ENCODE measurements around the gene SDK1. TPM values are rescaled to one million over a fixed set of nuclear protein-coding genes. Genes with fewer than 3 reads are reported as not detected.
"Not testable (repeated sequence)": the region's sequence is repeated elsewhere in the genome, so short reads cannot be mapped to it uniquely, and the experiment has no call there.

SDK1 gene
- total RNA-seq, 1 experiment from 2014 or later = 1.8 TPM

DNA sequence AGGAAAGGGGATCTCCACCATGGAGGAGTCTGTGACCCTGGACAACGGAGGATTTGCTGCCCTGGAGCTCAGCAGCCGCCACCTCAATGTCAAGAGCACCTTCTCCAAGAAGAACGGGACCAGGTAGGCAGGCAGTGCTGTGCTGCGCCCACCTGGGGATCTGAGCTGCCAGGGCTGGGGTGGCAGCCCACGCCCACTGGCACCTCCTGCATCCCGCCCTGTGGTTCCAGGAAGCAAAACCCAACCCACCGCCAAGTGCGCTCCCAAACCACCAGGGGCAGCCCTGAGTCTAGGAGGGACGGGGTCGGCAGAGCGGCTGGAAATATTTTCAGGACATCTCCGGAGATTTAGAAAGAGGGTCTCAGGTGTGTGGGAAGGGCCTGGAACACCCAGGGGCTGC is 940.7 kb downstream of the SDK1 start:
- no peak for DNase-seq (ENCODE audit: low spot score)

DNA sequence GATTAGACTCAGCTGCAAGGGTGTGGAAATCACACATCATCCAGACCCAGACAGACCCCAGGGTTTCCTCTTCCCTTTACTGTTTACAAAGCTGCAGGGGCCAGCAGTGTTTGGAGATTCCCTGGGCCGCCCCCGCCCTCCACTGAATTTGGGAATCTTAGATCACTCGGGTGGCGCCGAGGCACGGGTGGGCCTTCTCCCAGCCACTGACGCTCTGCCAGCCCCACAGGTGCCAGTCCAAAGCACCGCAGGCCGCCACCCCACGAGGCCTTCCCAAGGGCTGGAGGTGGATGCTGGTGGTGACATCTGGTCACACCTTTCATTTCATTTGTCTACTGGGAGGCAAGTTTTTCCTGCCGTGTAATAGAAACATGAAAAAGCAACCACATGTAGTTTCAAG is 941.7 kb downstream of the SDK1 start:
- DNase-seq (ENCODE audit: low spot score) = no peak

DNA sequence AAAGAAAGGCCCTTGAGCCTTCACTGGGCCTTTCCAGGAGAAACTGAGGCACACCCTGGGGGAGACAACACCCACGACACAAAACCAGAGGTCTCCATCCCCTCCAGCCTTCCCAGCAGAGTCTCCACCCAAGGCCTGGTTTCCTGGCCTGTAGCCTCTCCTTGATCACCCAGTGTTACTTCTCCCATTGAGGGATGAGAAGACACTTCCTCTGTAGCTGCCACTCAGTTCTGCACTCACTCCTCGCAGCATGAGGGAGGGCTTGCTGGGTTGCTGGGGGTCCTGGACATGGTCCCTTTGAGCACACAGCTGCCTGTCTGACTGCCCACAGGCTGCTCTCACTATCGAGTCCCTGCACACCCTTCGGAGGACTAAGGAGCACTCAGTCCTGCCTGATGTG is 943.0 kb downstream of the SDK1 start:
- no peak for DNase-seq (ENCODE audit: low spot score)

DNA sequence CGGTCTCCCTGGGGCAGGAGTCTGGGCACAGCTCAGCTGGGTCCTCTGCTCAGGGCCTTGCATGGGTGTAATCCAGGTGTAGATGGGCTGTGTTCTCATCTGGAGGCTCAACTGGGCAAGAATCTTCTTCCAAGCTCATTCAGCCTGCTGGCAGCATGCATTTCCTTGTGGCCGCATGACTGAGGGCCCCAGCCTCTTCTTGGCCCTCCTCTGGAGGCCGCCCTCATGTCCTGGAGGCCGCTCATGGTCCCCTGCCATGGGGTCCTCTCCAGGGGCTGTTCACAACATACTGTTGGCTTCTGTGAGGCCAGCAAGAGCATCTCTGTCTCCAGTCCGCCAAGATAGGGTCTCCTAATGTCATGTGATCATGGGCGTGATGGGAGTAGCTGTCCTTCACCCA is 943.6 kb downstream of the SDK1 start:
- DNase-seq (ENCODE audit: low spot score) = no peak

DNA sequence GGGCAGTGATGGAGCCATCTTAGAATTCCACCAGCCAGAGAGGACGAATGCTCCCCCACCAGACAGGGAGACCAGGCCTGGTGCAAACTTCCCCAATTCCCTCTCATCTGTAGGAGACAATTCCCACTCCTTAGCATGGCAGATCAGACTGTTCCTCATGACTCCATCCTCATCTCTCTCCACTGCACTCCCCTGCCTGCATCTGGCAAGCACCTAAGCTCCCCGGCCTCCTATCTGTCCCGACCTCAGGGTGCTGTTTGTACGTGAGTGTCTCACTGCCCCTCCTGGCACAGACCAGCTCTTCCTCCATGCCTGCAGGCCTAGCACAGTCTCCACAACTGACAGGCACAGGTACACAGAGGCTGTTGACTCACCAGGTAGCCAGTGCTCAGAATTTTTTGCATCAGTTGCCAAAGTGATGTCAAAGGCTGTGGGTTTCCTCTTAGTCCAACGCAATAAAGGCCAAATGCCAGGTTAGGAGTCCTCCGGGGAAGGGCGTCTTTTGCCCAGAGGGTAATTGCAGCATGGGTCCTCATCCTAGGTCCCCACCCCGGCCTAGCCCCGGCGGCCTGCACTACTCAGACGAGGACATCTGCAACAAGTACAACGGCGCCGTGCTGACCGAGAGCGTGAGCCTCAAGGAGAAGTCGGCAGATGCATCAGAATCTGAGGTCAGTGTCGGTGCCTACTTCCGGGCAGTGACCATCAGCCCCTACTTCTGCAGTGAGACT is 944.2 kb downstream of the SDK1 start:
- DNase-seq (ENCODE audit: low spot score) = no peak

DNA sequence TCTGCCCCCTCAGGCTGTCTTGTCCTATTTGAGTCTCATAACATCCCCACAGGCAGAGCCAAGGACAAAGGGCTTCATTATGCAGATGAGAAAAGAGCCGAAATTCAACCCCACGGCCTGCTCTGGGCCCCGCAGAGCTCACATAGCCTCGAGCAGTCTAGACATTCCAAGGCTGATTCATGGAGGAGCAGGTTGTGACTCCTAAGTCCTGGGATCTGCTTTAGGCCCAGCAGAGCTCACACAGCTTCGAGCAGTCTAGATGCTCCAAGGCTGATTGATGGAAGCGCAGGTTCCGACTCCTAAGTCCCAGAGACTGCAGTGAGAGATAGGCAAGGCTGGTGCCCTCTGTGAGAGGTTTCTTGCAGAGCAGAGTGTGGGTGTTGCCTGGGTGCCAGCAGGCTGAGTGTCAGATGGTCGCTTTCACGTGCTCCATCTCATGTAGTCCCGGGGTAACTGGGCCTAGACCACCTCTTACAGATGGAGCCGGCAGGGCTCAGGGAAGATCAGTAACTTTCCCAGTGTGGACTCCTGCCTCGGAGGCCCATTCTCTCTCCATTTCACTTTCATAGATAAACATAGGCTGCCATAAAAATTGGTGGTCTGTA is 944.9 kb downstream of the SDK1 start:
- DNase-seq (ENCODE audit: low spot score) = no peak

DNA sequence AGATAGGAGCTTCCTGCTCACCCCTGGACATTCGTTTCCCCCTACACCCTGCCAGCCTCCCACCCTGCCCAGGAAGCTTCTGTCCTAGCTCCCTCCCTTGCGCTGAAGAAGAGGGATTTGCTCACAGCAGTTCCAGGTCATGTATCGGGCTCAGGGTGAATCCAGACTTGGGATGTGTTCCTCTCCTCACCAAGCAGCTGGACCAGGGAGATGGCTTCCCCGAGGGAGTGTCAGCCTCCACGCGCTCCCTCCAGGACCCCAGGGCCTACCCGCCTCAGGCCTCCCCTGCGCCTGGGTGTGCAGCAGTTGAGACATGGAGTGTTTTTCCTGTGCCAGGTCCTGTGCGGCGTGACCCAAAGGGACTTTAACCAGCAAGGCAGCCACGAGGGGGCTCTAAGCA is 945.5 kb downstream of the SDK1 start:
- no peak for DNase-seq (ENCODE audit: low spot score)

DNA sequence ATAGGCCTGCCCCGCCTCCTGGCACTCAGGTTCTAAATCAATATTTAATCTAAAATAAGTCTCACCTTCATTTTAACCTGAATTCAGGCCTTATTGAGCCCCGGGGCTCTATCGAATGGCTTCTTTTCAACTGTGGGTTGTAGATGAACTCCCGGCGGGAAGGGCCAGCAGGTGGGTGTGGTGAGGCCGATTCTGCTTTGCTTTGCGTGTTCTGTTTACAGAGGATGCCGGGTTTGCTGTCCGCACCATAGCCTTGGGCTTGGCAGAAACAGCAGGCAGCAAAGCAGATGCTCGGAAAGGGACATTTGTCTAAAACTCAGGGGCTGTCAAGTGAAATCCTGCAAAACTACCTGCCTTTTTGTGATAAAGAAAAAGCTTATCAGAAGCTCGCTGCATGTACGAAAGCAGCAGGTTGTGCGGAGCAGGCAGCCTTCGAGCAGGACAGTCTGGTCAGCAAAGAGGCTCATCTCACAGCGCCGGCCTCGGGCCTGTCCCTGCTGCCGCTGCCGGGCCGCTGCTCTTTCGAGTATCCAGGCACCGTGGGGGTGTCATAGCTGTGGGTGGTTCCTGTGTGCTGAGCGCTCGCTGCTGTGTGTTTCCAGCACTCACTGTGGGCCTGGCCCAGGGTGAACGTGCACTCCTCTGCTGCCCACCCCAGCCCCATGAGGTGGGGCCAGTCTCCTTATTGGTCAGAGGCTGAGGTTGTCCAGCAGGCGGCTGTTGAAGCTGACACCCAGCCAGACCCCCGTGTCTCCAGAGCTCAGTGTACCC is 946.2 kb downstream of the SDK1 start:
- no peak for DNase-seq (ENCODE audit: low spot score)

DNA sequence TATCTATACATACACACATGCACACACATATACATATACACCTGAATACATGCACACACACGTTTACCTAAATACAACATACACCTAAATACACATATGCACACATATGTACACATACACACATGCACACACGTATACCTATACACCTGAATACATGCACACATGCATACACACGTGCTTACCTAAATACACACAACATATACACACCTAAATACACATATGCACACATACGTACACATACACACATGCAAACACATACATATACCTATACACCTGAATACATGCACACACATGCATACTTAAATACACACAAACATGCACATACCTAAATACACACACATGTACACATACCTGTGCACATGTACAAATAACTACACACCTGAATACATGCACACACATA is 947.2 kb downstream of the SDK1 start:
- DNase-seq (ENCODE audit: low spot score) = no peak

DNA sequence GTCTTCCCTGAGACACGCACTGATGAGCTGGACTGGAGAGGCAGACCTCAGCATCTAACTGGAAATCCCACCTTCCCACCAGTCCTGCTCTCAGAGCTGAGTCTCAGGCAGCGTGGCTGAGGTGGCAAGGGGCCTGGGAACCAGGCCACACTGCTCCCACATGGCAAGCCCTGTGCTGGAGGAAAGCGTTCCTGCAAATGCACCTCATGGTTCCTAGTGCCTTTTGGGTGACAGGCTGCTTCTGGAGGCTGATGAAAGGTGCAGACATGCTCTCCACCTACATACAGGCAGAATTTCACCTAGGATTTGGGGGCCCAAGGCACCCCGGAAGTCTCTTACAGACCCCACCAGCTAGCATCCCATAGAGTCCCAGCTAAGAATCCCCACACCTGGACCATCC is 948.2 kb downstream of the SDK1 start:
- DNase-seq (ENCODE audit: low spot score) = no peak

DNA sequence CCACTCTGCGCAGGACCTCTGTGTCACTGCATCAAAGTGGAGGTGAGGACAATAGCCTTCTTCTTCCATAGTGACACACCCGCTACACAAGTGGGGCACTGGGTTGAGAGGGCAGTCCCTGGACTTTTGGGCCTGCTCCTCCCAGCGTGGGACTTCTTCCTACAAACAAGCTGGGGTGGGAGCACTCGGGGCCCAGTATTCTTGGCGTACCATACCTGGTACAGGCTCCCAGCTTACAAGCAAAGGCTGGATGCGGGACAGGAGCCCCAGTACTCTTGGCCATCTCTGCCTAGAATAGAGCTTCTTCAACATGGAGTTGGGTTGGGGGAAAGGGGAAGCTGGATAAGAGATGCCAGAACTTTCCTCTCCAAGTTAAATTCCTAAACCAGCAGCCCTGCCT is 954.3 kb downstream of the SDK1 start:
- DNase-seq (ENCODE audit: low spot score) = no peak

DNA sequence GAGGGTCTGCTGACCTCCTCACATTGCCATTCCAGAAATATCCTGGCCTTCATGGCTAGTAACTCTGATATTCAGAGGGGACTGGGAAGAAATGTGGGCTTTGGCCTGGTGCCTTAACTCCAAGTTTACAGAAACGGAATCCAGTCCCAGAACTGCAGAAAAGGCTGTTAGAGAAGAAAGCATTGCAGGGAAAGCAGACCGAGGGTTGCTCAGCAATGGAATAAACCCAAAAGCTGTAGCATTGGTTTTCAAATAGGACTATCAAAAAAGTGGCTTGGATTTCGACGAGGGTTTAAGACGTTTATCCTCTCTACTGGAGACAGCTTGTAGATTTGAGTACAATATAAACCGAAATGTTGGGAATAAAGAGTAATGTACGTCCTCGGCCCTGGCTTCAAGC is 955.2 kb downstream of the SDK1 start:
- no peak for DNase-seq (ENCODE audit: low spot score)

DNA sequence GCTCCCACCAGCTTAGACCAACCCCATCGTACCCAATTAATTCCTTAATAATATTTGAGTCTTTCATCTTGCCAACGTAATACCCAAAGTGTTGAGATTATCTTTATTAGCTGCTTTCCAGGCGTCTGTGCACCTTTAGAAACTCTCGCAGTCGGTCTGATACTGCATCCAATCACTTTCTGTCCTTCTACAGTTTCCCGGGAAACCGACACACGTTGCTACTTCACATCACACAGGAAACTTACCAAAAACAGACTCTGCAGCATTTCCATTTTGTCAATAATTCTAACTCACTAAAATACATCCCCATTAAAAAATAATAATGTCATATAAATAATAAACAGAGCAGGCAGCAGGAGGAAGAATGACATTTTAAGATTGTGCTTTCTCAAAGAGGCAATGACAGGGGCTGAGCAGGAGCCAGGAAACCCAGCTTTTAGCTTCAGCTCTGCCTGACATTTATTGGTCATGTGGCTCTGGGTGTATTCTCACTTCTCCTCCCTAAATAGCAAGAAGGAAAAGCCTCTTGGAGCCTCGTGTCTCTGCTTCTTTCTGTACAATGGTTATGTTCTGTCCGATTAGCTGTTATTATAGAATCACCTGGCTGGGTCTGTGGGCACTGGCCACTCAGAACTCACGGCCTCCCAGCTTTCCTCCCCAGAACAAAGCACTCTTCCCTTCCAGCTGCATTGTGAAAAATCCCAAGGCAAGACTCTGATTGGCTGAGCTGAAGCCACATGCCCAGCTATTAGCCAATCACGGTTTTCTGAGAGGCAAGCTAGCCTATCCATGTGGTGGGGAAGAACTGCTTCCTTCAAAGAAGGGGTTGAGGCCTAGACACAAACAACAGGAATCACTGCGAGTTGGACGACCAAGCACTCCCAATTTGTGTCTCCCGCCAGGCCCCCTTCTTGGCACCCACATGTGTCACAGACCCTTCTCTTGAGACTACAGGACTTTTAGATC is 956.4 kb downstream of the SDK1 start:
- DNase-seq (ENCODE audit: low spot score) = no peak

DNA sequence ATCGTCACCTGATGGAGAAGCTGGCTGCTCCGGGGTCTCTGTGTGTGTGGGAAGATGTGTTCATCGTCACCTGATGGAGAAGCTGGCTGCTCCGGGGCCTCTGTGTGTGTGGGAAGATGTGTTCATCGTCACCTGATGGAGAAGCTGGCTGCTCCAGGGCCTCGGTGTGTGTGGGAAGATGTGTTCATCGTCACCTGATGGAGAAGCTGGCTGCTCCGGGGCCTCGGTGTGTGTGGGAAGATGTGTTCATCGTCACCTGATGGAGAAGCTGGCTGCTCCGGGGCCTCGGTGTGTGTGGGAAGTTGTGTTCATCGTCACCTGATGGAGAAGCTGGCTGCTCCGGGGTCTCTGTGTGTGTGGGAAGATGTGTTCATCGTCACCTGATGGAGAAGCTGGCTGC is 959.1 kb downstream of the SDK1 start:
- not testable (repeated sequence) for DNase-seq (ENCODE audit: low spot score)

DNA sequence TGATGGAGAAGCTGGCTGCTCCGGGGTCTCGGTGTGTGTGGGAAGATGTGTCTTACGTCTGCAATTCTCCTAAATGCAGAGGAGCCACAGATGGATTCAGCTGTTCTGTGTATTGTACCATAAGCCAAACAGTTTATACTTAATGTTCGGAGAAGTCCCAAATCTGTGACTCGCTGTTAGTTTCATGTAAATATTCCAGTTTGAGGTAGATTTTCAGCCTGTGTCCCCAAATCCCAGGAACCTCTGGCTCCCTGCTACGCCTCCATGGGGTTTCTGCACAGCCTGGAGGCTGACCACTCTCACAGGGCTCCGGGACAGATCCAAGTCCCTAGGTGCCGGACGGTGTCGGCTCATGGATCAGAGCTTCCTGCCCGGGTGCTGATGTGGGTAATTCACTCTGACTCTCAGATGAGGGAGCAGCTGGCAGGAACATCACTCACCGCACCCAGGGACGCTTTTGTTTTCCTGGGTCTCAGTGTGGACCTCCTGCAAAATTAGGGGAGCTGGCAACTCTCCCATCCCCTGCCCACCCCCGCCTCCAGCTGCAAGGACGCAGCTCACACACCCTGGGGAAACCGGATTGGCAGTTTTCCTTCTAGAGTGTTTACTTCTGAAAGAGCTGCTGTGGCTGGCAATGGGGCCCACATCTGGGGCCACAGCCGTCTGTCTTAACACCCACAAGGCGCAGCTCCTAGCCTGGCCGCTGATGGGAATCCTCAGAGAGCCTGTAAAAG is 960.0 kb downstream of the SDK1 start:
- DNase-seq (ENCODE audit: low spot score) = no peak

DNA sequence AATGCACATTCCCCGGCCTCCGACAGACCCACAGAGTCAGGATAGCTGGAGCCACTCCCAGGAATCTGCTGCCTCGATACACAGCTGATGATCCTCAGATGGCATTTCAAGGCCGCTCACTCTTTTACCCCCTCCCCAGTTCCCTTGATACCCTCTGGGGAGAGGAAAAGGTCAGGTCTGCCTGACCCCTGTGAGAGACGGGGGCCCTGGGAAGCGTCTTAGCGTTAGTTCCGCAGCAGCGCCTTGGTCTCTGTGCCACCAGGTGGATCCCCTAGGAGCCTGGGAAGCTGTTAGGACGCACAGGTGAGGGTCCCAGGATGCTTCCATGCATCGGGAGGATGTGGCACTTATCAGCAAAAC is 960.5 kb downstream of the SDK1 start:
- DNase-seq (ENCODE audit: low spot score) = no peak

DNA sequence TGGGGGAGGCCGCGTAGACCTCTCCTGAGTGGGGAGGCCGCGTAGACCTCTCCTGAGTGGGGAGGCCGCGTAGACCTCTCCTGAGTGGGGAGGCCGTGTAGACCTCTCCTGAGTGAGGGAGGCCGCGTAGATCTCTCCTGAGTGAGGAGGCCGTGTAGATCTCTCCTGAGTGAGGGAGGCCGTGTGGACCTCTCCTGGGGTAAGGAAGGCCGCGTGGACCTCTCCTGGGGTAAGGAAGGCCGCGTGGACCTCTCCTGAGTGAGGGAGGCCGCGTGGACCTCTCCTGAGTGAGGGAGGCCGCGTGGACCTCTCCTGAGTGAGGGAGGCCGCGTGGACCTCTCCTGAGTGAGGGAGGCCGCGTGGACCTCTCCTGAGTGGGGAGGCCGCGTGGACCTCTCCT is 963.2 kb downstream of the SDK1 start:
- not testable (repeated sequence) for DNase-seq (ENCODE audit: low spot score)

DNA sequence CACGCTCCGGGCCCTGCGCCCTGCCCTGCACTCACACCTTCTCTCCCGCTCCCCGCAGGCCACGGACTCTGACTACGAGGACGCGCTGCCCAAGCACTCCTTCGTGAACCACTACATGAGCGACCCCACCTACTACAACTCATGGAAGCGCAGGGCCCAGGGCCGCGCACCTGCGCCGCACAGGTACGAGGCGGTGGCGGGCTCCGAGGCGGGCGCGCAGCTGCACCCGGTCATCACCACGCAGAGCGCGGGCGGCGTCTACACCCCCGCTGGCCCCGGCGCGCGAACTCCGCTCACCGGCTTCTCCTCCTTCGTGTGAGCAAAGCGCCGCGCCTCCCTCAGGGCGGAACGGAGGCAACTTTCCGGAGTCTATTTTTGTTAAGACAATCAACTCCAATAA is 964.0 kb downstream of the SDK1 start:
- DNase-seq (ENCODE audit: low spot score) = no peak

DNA sequence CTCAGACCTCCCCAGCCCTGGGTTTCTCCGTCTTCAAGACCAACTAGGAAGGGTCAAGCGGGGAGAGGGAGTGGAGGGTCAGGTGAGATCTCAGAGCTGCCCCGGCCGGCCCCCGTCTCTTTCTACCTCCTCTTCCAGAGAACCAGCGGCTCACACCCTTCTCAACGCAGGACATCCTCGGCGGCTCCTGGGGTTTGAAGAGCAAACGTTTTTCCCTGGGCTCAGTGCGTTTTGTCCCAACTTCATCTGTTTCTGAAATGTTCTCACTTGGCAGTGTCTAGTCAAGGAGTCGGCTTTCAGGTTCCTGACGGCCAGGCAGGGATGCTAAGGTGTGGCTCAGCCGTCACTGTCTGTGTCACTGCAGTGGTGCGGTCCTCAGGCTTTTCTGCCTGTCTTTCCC is 964.6 kb downstream of the SDK1 start:
- no peak for DNase-seq (ENCODE audit: low spot score)

DNA sequence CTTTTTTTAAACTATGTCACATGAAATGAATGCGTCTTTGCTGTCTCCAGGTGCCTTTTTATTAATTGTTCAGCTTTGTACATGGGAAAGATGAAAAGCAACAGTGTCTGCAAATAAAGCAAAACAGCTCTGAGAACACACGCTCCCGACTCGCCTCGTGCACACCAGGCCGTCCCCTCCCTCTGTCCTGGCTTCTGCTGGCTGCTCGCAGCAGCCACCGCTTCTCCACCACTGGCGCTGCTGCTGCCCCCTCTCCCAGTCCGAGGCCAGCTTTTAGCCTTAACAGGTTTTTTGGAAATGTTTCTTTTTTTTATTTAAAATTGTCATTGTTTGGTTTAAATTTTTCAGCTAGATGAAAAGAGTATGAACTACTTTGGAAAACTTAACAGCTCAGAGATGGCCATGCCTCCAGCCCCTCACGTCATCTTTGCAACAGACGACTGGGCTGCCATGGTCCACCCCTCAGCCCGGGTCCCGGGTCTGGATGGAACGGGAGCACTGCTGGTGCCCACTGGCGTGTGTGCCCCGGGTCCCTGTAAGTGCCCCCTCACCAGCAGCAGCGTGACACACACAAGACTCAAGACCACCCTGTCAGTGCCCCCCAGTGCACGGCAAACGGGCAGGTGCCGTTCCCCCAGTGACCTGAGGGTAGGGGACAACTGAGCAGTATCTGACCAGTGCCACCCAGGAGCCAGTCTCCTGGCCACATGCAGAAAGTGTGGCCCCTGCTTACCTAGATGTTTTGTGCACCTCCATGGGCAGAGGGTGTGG is 965.4 kb downstream of the SDK1 start:
- no peak for DNase-seq (ENCODE audit: low spot score)
